ENCODE measurements around the gene UGT1A9.

UGT1A9 gene

GRCh38 chr2:233764761-233765160 lies 93.1 kb downstream of the UGT1A9 start:
- no peak for FAIRE-seq

- no peak for FAIRE-seq
These were observed 94.7 kb downstream of the UGT1A9 start for GRCh38 chr2:233766416-233766815.

- FAIRE-seq = no peak
These were observed 96.4 kb downstream of the UGT1A9 start for GRCh38 chr2:233768076-233768475.

GRCh38 chr2:233769260-233769659 lies 97.6 kb downstream of the UGT1A9 start:
- no peak for FAIRE-seq

- FAIRE-seq = no peak
These were observed 100.5 kb downstream of the UGT1A9 start for GRCh38 chr2:233772153-233772552.

- no peak for FAIRE-seq
These were observed 100.9 kb downstream of the UGT1A9 start for GRCh38 chr2:233772583-233772982.

- FAIRE-seq = no peak
These were observed 102.2 kb downstream of the UGT1A9 start for GRCh38 chr2:233773854-233774253.

- no peak for FAIRE-seq
These were observed 103.7 kb downstream of the UGT1A9 start for GRCh38 chr2:233775414-233775813.

- FAIRE-seq = no peak
These were observed 106.3 kb downstream of the UGT1A9 start, which contains the start of gene MROH2A for GRCh38 chr2:233778030-233778429. MROH2A (plus strand) TSS chr2:233778330; CDS start chr2:233779359, 1,029 bp downstream.

GRCh38 chr2:233779722-233780121 lies 108.0 kb downstream of the UGT1A9 start:
- no peak for FAIRE-seq

- FAIRE-seq = no peak
These were observed 109.1 kb downstream of the UGT1A9 start for GRCh38 chr2:233780771-233781170.

GRCh38 chr2:233789554-233789953 lies 117.9 kb downstream of the UGT1A9 start:
- FAIRE-seq = no peak

GRCh38 chr2:233791151-233791882 lies 119.6 kb downstream of the UGT1A9 start:
- FAIRE-seq = no peak

GRCh38 chr2:233791883-233792329 lies 120.2 kb downstream of the UGT1A9 start:
- no peak for FAIRE-seq

GRCh38 chr2:233792720-233793119 lies 121.0 kb downstream of the UGT1A9 start:
- no peak for FAIRE-seq

- no peak for FAIRE-seq
These were observed 121.9 kb downstream of the UGT1A9 start for GRCh38 chr2:233793465-233794127.

- no peak for FAIRE-seq
These were observed 122.5 kb downstream of the UGT1A9 start for GRCh38 chr2:233794128-233794658.

- FAIRE-seq = no peak
These were observed 124.1 kb downstream of the UGT1A9 start for GRCh38 chr2:233795735-233796171.

GRCh38 chr2:233796254-233796653 lies 124.6 kb downstream of the UGT1A9 start:
- no peak for FAIRE-seq

GRCh38 chr2:233798335-233799086 lies 126.8 kb downstream of the UGT1A9 start:
- no peak for FAIRE-seq

- FAIRE-seq = no peak
These were observed 127.5 kb downstream of the UGT1A9 start for GRCh38 chr2:233799087-233799665.

- no peak for FAIRE-seq
These were observed 128.0 kb downstream of the UGT1A9 start for GRCh38 chr2:233799716-233800115.

- FAIRE-seq = no peak
These were observed 128.5 kb downstream of the UGT1A9 start for GRCh38 chr2:233800208-233800607.

All from TTC549 (cell line).